ENCODE results near the gene NFIB. TPM values are rescaled to one million over a fixed set of nuclear protein-coding genes. Genes with fewer than 3 reads are reported as not detected.

Gene NFIB
- total and polyA plus RNA-seq, 2 of the 8 experiments (the other 6 are each of a cell fraction or from before 2014, with no cell fraction given) = 2.6 to 13.1 TPM

GRCh38 chr9:14238079-14238478 is 75.9 kb downstream of the NFIB start:
- Histone ChIP-seq H4K5ac (ENCODE audit: insufficient read length, low read depth, low read length) (no peak overlapping the region), H2BK5ac (ENCODE audit: low read depth, low read length) (peak overlapping the region; percentile 81; the same call in 1 of the 2 replicates), H3K36me3 (ENCODE audit: control insufficient read depth in 2 of 4, insufficient read depth in 4 of 4, low read length in 3 of 4) (no peaks in the 10 kb centered on the region), H3K14ac (ENCODE audit: insufficient read length) (no peak overlapping the region), H3K27me3 (replicated peaks in 1 of 4; ENCODE audit: control insufficient read depth in 3 of 4, extremely low read depth in 1 of 4, insufficient read depth in 3 of 4, low read length in 3 of 4) (no peaks in the 10 kb centered on the region), H2BK12ac (ENCODE audit: low read depth, low read length) (peak overlapping the region; percentile 83; the same call in 1 of the 2 replicates), H3K4ac (replicated peaks; ENCODE audit: insufficient read length, low read depth, low read length) (no peak overlapping the region), H2BK15ac (ENCODE audit: low read length) (no peak overlapping the region; the same call in 1 of the 2 replicates), H3K9ac (replicated peaks in 1 of 4; ENCODE audit: extremely low read depth in 1 of 4, low read depth in 3 of 4, low read length in 3 of 4) (no peak overlapping the region), H3K4me3 (ENCODE audit: extremely low read depth in 1 of 4, insufficient read depth in 2 of 4, low read depth in 3 of 4, low read length in 4 of 4) (no peak overlapping the region), H3K18ac (ENCODE audit: extremely low read depth, low read length) (no peak overlapping the region), H2BK120ac (replicated peaks; ENCODE audit: low read depth, low read length) (no peak overlapping the region), H3K4me2 (ENCODE audit: insufficient read depth in 1 of 2, low read depth in 2 of 2, low read length in 2 of 2) (0 out of 4 replicates have a peak overlapping the region, but pooled peaks of 1 of the 2 experiments have one; percentile 5), H2AK5ac (ENCODE audit: low read depth, low read length) (peak overlapping the region; percentile 91; the same call in 1 of the 2 replicates), H3K9me3 (ENCODE audit: insufficient read depth in 2 of 2, low read depth in 1 of 2, low read length in 1 of 2) (no peaks in the 10 kb centered on the region), H3K79me1 (ENCODE audit: low read depth, low read length) (no peaks in the 10 kb centered on the region; the same call in 1 of the 2 replicates), H3K23ac (ENCODE audit: insufficient read length) (no peak overlapping the region), H3K4me1 (replicated peaks in 1 of 4; ENCODE audit: control insufficient read depth in 3 of 4, insufficient read depth in 4 of 4, low read length in 3 of 4) (peaks cover 0 to 8% (median 3%) of the 10 kb centered on the region in 4 experiments; a peak in 5 of 7 replicates), H4K91ac (replicated peaks; ENCODE audit: insufficient read length, low read length) (peak overlapping the region; percentile 18), H3K23me2 (ENCODE audit: low read depth, low read length) (peaks cover 2% of the 10 kb centered on the region; the same call in 1 of the 2 replicates), H3K27ac (ENCODE audit: low read depth, low read length) (no peak overlapping the region; the same call in 1 of the 2 replicates), H3K56ac (replicated peaks; ENCODE audit: insufficient read length, low read depth, low read length) (no peak overlapping the region), H2AFZ (ENCODE audit: low read length) (no peak overlapping the region), H3K79me2 (ENCODE audit: control insufficient read depth in 1 of 2, insufficient read depth in 2 of 2, low read length in 2 of 2) (peaks cover 0 to 3% of the 10 kb centered on the region in 2 experiments; a peak in 1 of 4 replicates), H4K8ac (ENCODE audit: extremely low read depth, insufficient read depth, low read length) (no peak overlapping the region), H2BK20ac (ENCODE audit: low read length) (peak overlapping the region; percentile 48; the same call in 1 of the 2 replicates), H4K20me1 (replicated peaks in 1 of 2; ENCODE audit: control insufficient read depth in 1 of 2, insufficient read depth in 2 of 2, low read length in 2 of 2) (no peaks in the 10 kb centered on the region)
- CTCF ChIA-PET (ENCODE audit: partially characterized antibody) = interaction anchor here (0.6 to 0.8 kb wide), 2 partner anchors 17 to 107 kb away, joined by 3 read pairs; no protein-coding TSS in a partner anchor
- POLR2A ChIA-PET (ENCODE audit: partially characterized antibody) = no interaction called here
- DNase-seq (ENCODE audit: low read depth in 1 of 2, low spot score in 2 of 2) (no peak), FAIRE-seq (no peak)
- 74% methylated on average over 3 of the region's 3 CpGs; no CpG with 5 or more reads in 1 of the 2 experiments for WGBS, 2 experiments (ENCODE audit: extremely low coverage in 1 of 2, insufficient coverage in 1 of 2, insufficient read length in 1 of 2, insufficient replicate concordance in 2 of 2, low coverage in 1 of 2, low lambda C conversion rate in 2 of 2, missing lambda C conversion rate in 1 of 2)
- TF ChIP-seq NANOG (IDR thresholded peaks at IDR 0.05; ENCODE audit: insufficient read depth, low read depth, low read length, poor library complexity, severe bottlenecking) = no peak
- TF ChIP-seq KDM5A (IDR thresholded peaks at IDR 0.05; ENCODE audit: low read length) = no peak
